Thymus (tissue), 11 donors: ENCODE results near the gene ASIC2. TPM values are rescaled to one million over a fixed set of nuclear protein-coding genes. Genes with fewer than 3 reads are reported as not detected.

Experiments
- DNase-seq, 9 donors: peaks; one replicate each; pipeline ENCODE4 v3.0.0-alpha.2; 2013; ENCODE audit warnings: low spot score in 9 of 9, low read depth in 6 of 9, missing footprints in 1 of 9
- H3K27ac ChIP-seq, 2 donors: one replicate each; pipeline ENCODE4 v1.5.1; 2013; ENCODE audit warnings: control low read depth in 1 of 2, low read depth in 1 of 2, low read length in 1 of 2, mild to moderate bottlenecking in 1 of 2, moderate library complexity in 1 of 2
- H3K27me3 ChIP-seq, 2 donors: one replicate each; pipeline ENCODE4 v1.5.1; 2013; ENCODE audit warnings: low read length in 1 of 2; ENCODE audit not compliant: control insufficient read depth in 2 of 2, insufficient read depth in 1 of 2
- H3K36me3 ChIP-seq, 2 donors: one replicate each; pipeline ENCODE4 v1.5.1; 2013; ENCODE audit warnings: low read length in 1 of 2, mild to moderate bottlenecking in 1 of 2, moderate library complexity in 1 of 2; ENCODE audit not compliant: control insufficient read depth in 2 of 2, insufficient read depth in 2 of 2
- H3K4me1 ChIP-seq, 2 donors: one replicate each; pipeline ENCODE4 v1.5.1; 2013; ENCODE audit warnings: low read length in 2 of 2; ENCODE audit not compliant: control insufficient read depth in 2 of 2, insufficient read depth in 2 of 2
- H3K4me3 ChIP-seq, 2 donors: one replicate each; pipeline ENCODE4 v1.5.1; 2013; ENCODE audit warnings: low read length in 2 of 2, control low read depth in 1 of 2, mild to moderate bottlenecking in 1 of 2
- H3K9me3 ChIP-seq, 2 donors: one replicate each; pipeline ENCODE4 v1.5.1; 2013; ENCODE audit warnings: low read length in 1 of 2, mild to moderate bottlenecking in 1 of 2; ENCODE audit not compliant: control insufficient read depth in 2 of 2, insufficient read depth in 1 of 2
- WGBS: extraction: QIAGEN DNeasy Blood & Tissue Kit; methylation state at CpG from one replicate; pipeline ENCODE4 v1.1.7; 2013; 5-methylcytosine and 5-hydroxymethylcytosine counted together
- polyA plus RNA-seq: library from polyadenylated mRNA; stranded (reverse); fragments of 200-250 nt; gene quantifications from one replicate; pipeline ENCODE4 v1.2.3, GENCODE V29; 2013
- total RNA-seq: library from RNA; stranded (reverse); fragments of 120-200 nt; gene quantifications from one replicate; pipeline ENCODE4 v1.2.4, GENCODE V29; 2013
- donor health status: healthy.

ASIC2 gene
- total and polyA plus RNA-seq, 2 donors = 0.09 to 0.14 TPM

DNA sequence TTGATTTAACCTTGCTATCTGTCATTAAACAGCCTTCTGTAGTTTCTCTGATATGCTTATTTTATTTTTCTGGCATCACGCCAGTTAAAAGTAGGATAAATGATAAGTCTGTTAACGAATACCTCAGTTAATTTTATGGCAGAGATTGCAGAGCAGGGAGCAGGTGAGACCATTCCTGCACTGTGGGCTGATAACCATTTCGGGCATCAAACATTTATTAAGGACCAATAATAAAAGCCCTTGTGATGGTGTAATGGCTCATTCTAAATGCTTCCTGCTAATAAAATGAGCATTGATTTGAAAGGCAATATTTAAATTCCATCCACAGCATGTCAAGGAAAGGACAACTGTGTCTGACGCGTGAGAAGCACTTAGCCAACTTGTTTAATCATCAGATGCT, 94.1 kb downstream of the ASIC2 start:
- Histone ChIP-seq H3K27me3 (no peaks in the 10 kb centered on the region), H3K4me3 (no peak overlapping the region), H3K27ac (no peak overlapping the region), H3K9me3 (no peaks in the 10 kb centered on the region), H3K4me1 (no peaks in the 10 kb centered on the region), H3K36me3 (no peaks in the 10 kb centered on the region)
- 81% methylated on average over 5 of the region's 5 CpGs for WGBS
- no peak for DNase-seq

DNA sequence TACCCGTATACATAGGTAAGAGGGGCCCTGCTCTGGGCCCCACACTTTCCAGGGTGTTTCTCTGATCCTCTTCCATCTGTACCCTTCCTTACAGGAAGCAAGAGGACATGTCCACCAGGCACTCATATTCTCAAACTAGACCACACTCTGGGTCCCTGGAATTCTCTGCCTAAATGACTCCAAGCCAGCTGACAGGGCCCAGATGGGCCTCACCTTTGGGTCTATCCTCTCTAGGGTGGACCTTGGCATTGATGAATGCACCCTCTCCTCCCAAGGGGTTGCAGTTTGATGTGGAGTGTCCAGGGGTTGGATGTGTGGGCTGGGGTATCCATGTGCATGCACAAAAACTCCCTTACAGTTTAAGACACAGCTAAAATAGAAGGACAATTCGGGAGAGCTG, 95.8 kb downstream of the ASIC2 start:
- Histone ChIP-seq H3K9me3 (no peaks in the 10 kb centered on the region), H3K36me3 (no peaks in the 10 kb centered on the region), H3K4me1 (no peaks in the 10 kb centered on the region), H3K4me3 (no peak overlapping the region), H3K27ac (no peak overlapping the region), H3K27me3 (no peaks in the 10 kb centered on the region)
- WGBS = 94% methylated on average over 2 of the region's 2 CpGs
- DNase-seq = no peak

DNA sequence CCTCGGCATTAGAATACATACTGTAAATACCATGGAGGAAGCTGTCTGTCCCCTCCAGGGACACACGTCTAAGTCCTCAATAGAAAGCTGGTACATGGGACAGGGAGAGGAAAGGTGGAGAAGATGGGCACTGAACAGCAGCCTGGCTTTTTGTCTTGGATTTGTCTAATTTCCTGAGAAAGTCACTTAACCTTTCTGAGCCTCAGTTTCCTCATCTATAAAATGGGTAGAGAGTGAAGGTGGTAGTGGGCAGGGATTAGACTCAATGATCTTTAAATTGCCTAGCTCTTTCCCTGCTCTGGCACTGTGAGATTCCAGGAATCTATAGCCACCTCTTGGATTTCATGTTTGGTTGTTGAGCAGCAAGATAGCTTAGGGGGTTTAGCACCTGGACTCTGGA, 96.2 kb downstream of the ASIC2 start:
- Histone ChIP-seq H3K9me3 (no peaks in the 10 kb centered on the region), H3K27me3 (no peaks in the 10 kb centered on the region), H3K27ac (no peak overlapping the region), H3K4me1 (no peaks in the 10 kb centered on the region), H3K36me3 (no peaks in the 10 kb centered on the region), H3K4me3 (no peak overlapping the region)
- DNase-seq = no peak
- WGBS = 90% methylated on average over 2 of the region's 2 CpGs

DNA sequence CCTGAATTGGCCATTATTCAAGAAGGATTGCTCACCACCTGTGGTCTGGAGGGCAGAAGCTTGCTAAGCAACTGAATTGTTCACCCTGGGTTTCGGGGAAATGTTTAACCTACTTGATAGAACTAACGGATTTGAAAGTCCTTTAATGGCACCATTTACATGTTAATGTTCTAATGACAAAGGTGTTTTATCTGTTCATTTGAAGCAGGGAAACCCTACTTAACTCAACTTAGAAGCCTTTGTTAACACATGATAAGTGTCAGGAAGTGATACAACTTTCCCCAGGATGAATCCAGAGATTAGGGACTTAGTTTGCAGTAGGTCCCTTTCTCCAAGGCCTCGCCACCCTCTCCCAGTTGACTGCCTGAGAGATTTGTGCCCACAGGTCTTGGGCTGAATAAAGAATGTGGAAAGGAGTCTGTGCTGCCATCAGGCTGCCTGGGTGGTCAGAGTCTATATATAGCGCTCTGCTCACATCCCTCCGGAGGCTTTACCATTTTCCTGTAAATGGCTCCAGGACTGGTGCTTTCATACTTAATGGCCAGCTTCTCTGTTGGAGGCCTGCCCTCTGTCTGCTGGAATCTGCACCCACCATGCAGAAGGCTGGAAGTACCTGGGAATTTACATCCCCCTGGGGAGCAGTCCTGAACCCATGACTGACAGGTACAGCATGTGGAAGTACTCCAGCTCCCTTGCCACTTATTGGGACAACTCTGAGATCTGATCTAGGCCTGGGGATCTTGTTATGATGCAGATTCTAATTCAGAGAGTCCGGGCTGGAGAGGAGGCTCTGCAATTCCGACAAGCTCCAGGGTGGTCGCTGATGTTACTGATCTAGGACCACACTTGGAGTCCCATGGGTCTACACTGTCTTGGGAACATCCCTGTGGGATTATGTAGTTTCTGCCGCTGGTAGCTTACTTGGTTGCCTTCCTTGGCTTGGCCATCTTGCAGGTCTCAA, 99.9 kb downstream of the ASIC2 start:
- Histone ChIP-seq H3K4me3 (no peak overlapping the region), H3K9me3 (no peaks in the 10 kb centered on the region), H3K27me3 (no peaks in the 10 kb centered on the region), H3K36me3 (no peaks in the 10 kb centered on the region), H3K4me1 (no peaks in the 10 kb centered on the region), H3K27ac (no peak overlapping the region)
- WGBS = 60% methylated on average over 9 of the region's 9 CpGs
- DNase-seq = no peak

DNA sequence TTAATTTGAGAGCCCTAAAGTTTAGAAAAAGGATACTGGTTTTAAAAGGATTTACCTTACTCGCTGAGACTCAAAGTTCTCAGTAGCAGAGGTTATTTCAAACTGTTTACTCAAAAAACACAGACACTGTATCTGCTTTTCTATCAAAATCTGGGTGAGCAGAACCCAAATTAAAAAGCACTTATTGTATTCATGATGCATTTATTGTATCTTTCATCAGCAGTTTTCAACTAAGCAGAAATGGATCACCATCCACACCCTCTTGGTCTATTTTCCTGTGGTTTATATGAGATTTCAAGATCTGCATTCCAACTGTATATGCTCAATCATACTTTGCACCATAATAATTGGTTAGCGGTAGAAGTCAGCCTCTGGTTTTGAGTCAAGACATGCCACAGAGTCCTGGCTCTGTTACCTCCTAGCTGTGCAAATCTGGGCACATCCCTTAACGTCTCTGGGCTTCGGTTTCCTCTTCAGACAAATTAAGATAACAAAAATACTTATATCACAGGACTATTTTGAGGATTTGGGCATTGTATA, 109.5 kb downstream of the ASIC2 start:
- no peaks in the 10 kb centered on the region for H3K27me3 ChIP-seq
- no peaks in the 10 kb centered on the region for H3K36me3 ChIP-seq
- H3K9me3 ChIP-seq = no peaks in the 10 kb centered on the region
- WGBS = 86% methylated on average over 4 of the region's 4 CpGs
- no peak overlapping the region for H3K27ac ChIP-seq
- H3K4me1 ChIP-seq = no peaks in the 10 kb centered on the region
- no peak for DNase-seq
- no peak overlapping the region for H3K4me3 ChIP-seq

DNA sequence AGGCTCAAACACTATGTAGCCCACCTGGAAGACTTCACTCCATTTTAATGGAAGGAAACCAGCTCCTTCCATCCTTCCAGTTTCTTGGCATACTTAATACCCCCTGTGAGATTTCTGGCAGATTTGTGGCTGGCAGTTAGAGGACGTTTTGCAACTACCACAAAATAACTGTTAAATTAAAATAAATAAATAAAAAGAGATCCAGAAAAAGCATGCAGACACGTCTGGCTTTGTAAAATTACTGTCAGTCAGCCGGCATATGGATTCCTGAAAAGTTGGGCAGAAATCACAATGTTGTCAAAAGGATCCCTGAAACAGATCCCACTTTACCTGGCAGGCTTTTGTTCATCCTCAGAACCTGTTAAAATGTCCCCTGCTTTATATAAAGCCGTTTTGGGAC, 113.9 kb downstream of the ASIC2 start:
- no peaks in the 10 kb centered on the region for H3K9me3 ChIP-seq
- no peak overlapping the region for H3K4me3 ChIP-seq
- WGBS = 63% methylated on average over 4 of the region's 4 CpGs
- H3K27me3 ChIP-seq = no peaks in the 10 kb centered on the region
- no peak overlapping the region for H3K27ac ChIP-seq
- no peaks in the 10 kb centered on the region for H3K36me3 ChIP-seq
- H3K4me1 ChIP-seq = no peaks in the 10 kb centered on the region
- DNase-seq = no peak

DNA sequence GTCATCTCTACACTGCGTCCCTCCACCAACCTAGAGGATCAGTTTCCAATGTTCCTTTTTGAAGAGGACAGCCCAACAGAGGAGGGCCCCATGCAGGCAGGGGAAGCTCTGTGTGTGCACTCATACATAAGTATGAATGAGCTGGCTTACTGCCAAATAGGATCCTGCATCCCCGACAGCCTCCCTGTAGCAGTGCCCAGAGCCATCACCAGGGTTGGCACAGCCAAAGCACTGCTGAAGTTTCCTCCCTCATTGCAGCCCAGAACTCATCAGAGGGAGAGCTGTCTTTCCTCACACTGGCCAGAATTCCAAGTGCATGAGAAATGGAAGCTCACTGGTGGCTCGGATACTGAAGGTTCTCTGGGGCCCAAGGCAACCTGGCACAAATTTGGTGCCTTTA, 114.4 kb downstream of the ASIC2 start:
- no peaks in the 10 kb centered on the region for H3K27me3 ChIP-seq
- no peaks in the 10 kb centered on the region for H3K4me1 ChIP-seq
- DNase-seq = no peak
- H3K9me3 ChIP-seq = no peaks in the 10 kb centered on the region
- H3K4me3 ChIP-seq = no peak overlapping the region
- no peak overlapping the region for H3K27ac ChIP-seq
- H3K36me3 ChIP-seq = no peaks in the 10 kb centered on the region
- 86% methylated on average over 3 of the region's 3 CpGs for WGBS

DNA sequence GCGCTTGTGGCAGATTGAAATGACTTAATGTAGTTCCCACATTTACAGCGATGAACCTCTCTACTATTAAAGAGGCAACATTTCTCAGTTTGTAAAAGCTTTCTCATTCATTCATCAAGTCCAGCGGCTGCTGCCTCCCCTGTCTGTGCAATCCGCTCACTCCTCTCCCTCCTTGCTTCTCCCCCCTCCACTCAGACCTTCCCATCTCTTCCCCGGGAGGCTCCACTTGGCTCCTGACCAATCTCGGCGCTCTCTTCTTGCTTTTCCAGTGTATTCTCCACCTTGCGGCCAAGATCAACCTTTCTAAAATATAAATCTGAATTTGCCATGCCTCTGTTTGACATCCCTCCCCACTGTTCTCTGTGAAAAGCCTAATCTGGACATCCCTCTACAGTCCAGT, 117.5 kb downstream of the ASIC2 start:
- DNase-seq = no peak
- Histone ChIP-seq H3K9me3 (no peaks in the 10 kb centered on the region), H3K4me1 (no peaks in the 10 kb centered on the region), H3K36me3 (no peaks in the 10 kb centered on the region), H3K27ac (no peak overlapping the region), H3K4me3 (no peak overlapping the region), H3K27me3 (no peaks in the 10 kb centered on the region)
- 77% methylated on average over 8 of the region's 8 CpGs for WGBS

DNA sequence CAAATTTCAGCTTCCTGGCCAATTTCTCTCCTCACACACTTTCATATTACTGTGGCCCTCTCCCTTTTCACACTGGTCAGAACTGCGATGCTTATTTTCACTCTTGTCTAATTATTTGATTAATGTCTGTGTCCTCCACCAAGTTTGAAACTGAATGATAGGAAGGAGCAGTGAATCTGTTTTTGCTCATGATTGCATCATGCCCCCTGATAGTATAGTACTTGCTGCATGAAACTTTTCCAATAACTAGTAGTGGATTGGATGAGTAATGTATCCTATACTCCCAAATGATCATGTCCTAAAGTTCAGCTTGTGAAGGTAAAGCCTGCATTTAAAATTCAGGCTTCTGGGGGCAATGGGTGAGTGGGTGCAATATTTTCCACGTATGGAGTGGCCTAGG, 121.2 kb downstream of the ASIC2 start:
- Histone ChIP-seq H3K27ac (no peak overlapping the region), H3K36me3 (no peaks in the 10 kb centered on the region), H3K4me1 (no peaks in the 10 kb centered on the region), H3K27me3 (no peaks in the 10 kb centered on the region), H3K9me3 (no peaks in the 10 kb centered on the region), H3K4me3 (no peak overlapping the region)
- no peak for DNase-seq
- WGBS = 63% methylated on average over 2 of the region's 2 CpGs
